Measurements from ENCODE around the gene CDKL2.
"Not testable (repeated sequence)": the region's sequence is repeated elsewhere in the genome, so short reads cannot be mapped to it uniquely, and the experiment has no call there.

CDKL2 gene

DNA sequence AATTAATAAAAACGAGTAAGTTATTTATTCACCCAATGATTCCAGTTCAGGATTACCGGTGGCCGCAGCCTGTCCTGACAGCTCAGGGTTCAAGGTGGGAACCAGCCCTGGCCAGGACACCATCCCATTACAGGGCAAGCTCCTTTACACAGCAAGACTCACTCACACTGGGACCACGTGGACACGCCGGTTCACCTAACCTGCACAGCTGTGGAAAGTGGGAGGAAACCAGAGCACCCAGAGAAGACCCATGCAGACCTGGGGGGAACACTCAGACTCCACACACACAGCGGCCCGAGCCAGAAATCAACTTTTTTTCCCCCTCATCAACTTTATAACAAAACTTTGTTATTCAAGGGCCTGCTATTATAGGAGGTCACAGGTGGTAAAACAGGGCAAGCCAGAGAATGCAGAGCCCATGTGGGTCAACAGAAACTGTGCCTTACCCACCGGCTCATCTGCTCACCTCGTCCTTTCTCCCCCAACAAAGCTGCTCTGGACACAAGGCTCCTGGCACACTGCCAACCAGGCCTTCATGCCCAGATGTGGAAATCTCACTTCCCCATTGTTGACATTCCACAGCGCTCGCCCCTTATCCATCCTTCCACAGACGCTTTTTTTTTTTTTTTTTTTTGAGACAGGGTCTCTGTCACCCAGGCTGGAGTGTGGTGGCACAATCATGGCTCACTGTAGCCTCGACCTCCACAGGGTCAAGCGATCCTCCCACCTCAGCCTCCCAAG is 82.5 kb downstream of the CDKL2 start:
- Histone ChIP-seq H3K36me3 (ENCODE audit: insufficient read depth, low read length) (no peaks in the 10 kb centered on the region), H3K4me1 (ENCODE audit: control insufficient read depth, insufficient read depth, low read length) (peaks cover 8% of the 10 kb centered on the region), H3K4me2 (ENCODE audit: low read length) (no peak overlapping the region), H3K27me3 (ENCODE audit: control insufficient read depth, insufficient read depth, low read length) (no peaks in the 10 kb centered on the region), H3K4me3 (ENCODE audit: low read length) (no peak overlapping the region), H3K9ac (ENCODE audit: low read depth, low read length) (no peak overlapping the region), H3K9me3 (replicated peaks; ENCODE audit: low read length) (no peaks in the 10 kb centered on the region)

- Histone ChIP-seq H3K27me3 (ENCODE audit: control insufficient read depth, insufficient read depth, low read length) (no peaks in the 10 kb centered on the region), H3K9ac (ENCODE audit: low read depth, low read length) (no peak overlapping the region), H3K4me1 (ENCODE audit: control insufficient read depth, insufficient read depth, low read length) (peaks cover 17% of the 10 kb centered on the region), H3K36me3 (ENCODE audit: insufficient read depth, low read length) (no peaks in the 10 kb centered on the region), H3K4me3 (ENCODE audit: low read length) (no peak overlapping the region), H3K4me2 (ENCODE audit: low read length) (no peak overlapping the region), H3K9me3 (replicated peaks; ENCODE audit: low read length) (no peaks in the 10 kb centered on the region)
Measured at GRCh38 chr4:75545526-75545925, 84.8 kb downstream of the CDKL2 start.

DNA sequence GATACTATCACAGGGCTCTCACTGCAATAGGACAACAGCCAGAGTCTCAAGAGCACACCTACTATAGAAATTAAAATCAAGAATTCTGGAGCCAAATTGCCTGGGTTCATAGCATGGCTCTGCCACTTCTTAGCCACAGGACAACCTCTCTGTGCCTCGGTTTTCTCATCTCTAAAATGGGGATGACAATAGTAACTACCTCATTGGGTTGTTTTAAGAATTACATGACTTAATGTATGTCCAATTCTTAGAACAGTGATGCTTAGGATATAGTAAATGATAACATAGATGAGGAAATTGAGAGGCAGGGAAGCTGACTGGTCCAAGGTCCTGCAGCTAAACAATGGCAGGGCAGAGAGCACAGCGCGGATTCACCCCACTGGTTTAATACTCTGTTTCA is 85.5 kb downstream of the CDKL2 start:
- H3K9ac ChIP-seq (ENCODE audit: low read depth, low read length), result no peak overlapping the region
- no peaks in the 10 kb centered on the region for H3K9me3 ChIP-seq (replicated peaks; ENCODE audit: low read length)
- peaks cover 17% of the 10 kb centered on the region for H3K4me1 ChIP-seq (ENCODE audit: control insufficient read depth, insufficient read depth, low read length)
- no peaks in the 10 kb centered on the region for H3K27me3 ChIP-seq (ENCODE audit: control insufficient read depth, insufficient read depth, low read length)
- H3K4me2 ChIP-seq (ENCODE audit: low read length), result no peak overlapping the region
- no peak overlapping the region for H3K4me3 ChIP-seq (ENCODE audit: low read length)
- no peaks in the 10 kb centered on the region for H3K36me3 ChIP-seq (ENCODE audit: insufficient read depth, low read length)

GRCh38 chr4:75544220-75544619 is 86.1 kb downstream of the CDKL2 start:
- H3K36me3 ChIP-seq (ENCODE audit: insufficient read depth, low read length); H3K27me3 ChIP-seq (ENCODE audit: control insufficient read depth, insufficient read depth, low read length): not testable (repeated sequence)

GRCh38 chr4:75542824-75543223 is 87.5 kb downstream of the CDKL2 start:
- no peaks in the 10 kb centered on the region for H3K9me3 ChIP-seq (replicated peaks; ENCODE audit: low read length)
- H3K36me3 ChIP-seq (ENCODE audit: insufficient read depth, low read length), result no peaks in the 10 kb centered on the region
- H3K4me1 ChIP-seq (ENCODE audit: control insufficient read depth, insufficient read depth, low read length), result peaks cover 13% of the 10 kb centered on the region
- H3K27me3 ChIP-seq (ENCODE audit: control insufficient read depth, insufficient read depth, low read length), result no peaks in the 10 kb centered on the region
- H3K4me3 ChIP-seq (ENCODE audit: low read length), result no peak overlapping the region
- H3K9ac ChIP-seq (ENCODE audit: low read depth, low read length), result no peak overlapping the region
- H3K4me2 ChIP-seq (ENCODE audit: low read length), result no peak overlapping the region

More at GRCh38 chr4:75544220-75544619, 86.1 kb downstream of the CDKL2 start:
- H3K4me1 ChIP-seq (ENCODE audit: control insufficient read depth, insufficient read depth, low read length), result peaks cover 17% of the 10 kb centered on the region
- not testable (repeated sequence) for H3K4me3 ChIP-seq (ENCODE audit: low read length); H3K9ac ChIP-seq (ENCODE audit: low read depth, low read length); H3K4me2 ChIP-seq (ENCODE audit: low read length); H3K9me3 ChIP-seq (replicated peaks; ENCODE audit: low read length)

GRCh38 chr4:75537308-75537707 is 93.0 kb downstream of the CDKL2 start:
- H3K36me3 ChIP-seq (ENCODE audit: insufficient read depth, low read length); H3K4me1 ChIP-seq (ENCODE audit: control insufficient read depth, insufficient read depth, low read length); H3K9ac ChIP-seq (ENCODE audit: low read depth, low read length): not testable (repeated sequence)

DNA sequence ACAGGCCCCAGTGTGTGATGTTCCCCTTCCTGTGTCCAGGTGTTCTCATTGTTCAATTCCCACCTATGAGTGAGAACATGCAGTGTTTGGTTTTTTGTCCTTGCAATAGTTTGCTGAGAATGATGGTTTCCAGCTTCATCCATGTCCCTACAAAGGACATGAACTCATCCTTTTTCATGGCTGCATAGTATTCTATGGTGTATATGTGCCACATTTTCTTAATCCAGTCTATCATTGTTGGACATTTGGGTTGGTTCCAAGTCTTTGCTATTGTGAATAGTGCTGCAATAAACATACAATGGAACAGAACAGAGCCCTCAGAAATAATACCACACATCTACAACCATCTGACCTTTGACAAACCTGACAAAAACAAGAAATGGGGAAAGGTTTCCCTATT is 96.4 kb downstream of the CDKL2 start:
- H3K27me3 ChIP-seq (ENCODE audit: control insufficient read depth, insufficient read depth, low read length); H3K9me3 ChIP-seq (replicated peaks; ENCODE audit: low read length); H3K4me2 ChIP-seq (ENCODE audit: low read length); H3K4me3 ChIP-seq (ENCODE audit: low read length); H3K9ac ChIP-seq (ENCODE audit: low read depth, low read length); H3K4me1 ChIP-seq (ENCODE audit: control insufficient read depth, insufficient read depth, low read length); H3K36me3 ChIP-seq (ENCODE audit: insufficient read depth, low read length): not testable (repeated sequence)

More at GRCh38 chr4:75537308-75537707, 93.0 kb downstream of the CDKL2 start:
- not testable (repeated sequence) for H3K4me2 ChIP-seq (ENCODE audit: low read length); H3K4me3 ChIP-seq (ENCODE audit: low read length); H3K9me3 ChIP-seq (replicated peaks; ENCODE audit: low read length); H3K27me3 ChIP-seq (ENCODE audit: control insufficient read depth, insufficient read depth, low read length)

DNA sequence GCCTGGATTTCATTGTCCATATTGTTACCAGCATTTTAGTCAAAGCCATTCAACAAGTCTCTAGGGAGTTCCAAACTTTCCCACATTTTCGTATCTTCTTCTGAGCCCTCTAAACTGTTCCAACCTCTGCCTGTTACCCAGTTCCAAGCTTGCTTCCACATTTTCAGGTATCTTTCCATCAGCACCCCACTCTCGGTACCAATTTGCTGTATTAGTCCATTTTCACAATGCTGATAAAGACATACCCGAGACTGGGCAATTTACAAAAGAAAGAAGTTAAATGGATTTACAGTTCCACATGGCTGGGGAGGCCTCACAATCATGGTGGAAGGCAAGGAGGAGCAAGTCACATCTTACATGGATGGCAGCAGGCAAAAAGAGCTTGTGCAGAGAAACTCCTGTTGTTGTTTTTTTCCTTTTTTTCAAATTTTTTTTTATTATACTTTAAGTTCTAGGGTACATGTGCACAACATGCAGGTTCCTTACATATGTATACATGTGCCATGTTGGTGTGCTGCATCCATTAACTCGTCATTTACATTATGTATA is 96.9 kb downstream of the CDKL2 start:
- not testable (repeated sequence) for H3K4me1 ChIP-seq (ENCODE audit: control insufficient read depth, insufficient read depth, low read length); H3K9ac ChIP-seq (ENCODE audit: low read depth, low read length); H3K9me3 ChIP-seq (replicated peaks; ENCODE audit: low read length); H3K36me3 ChIP-seq (ENCODE audit: insufficient read depth, low read length); H3K27me3 ChIP-seq (ENCODE audit: control insufficient read depth, insufficient read depth, low read length); H3K4me3 ChIP-seq (ENCODE audit: low read length); H3K4me2 ChIP-seq (ENCODE audit: low read length)

GRCh38 chr4:75531536-75532143 is 98.7 kb downstream of the CDKL2 start:
- H3K4me1 ChIP-seq (ENCODE audit: control insufficient read depth, insufficient read depth, low read length); H3K27me3 ChIP-seq (ENCODE audit: control insufficient read depth, insufficient read depth, low read length); H3K9ac ChIP-seq (ENCODE audit: low read depth, low read length); H3K9me3 ChIP-seq (replicated peaks; ENCODE audit: low read length); H3K4me3 ChIP-seq (ENCODE audit: low read length); H3K4me2 ChIP-seq (ENCODE audit: low read length): not testable (repeated sequence)
- peaks cover 23% of the 10 kb centered on the region for H3K36me3 ChIP-seq (ENCODE audit: insufficient read depth, low read length)

DNA sequence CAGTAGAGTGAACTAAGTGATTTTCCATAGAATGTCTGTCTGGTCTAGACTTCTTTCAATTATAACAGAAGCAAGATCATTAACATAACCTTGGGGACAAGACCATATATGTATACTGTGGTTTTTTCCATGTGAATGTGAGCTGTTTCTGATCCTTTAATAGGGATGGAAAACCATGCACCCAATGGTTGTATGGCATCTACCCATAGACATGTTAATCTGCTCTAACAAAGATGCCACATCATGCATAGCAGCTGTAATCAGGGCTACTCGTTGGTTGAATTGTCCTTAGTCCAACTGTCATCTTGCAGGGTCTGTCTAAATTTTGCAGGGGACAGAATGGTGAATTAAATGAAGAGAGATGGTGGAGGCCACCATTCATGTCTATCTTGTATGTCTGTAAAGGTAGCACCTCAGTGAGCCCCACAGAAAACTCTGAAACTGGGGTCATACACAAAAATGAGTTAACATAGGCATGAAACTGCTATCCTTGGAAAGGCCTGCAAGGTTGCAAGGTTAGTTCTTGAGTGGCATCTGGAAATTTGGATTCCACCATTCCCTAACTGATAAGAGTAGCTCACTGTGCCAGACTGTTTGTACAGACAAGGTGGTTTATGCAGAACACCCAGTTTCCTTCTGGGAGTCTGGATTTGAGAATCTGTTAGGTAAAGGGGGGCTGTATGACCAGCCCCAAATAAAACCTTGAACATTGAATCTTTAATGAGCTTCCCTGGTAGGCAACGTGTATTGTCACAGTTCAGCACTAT is 99.6 kb downstream of the CDKL2 start:
- peaks cover 29% of the 10 kb centered on the region for H3K36me3 ChIP-seq (ENCODE audit: insufficient read depth, low read length)

More for the DNA sequence above, 99.6 kb downstream of the CDKL2 start:
- Histone ChIP-seq H3K4me3 (ENCODE audit: low read length) (no peak overlapping the region), H3K4me1 (ENCODE audit: control insufficient read depth, insufficient read depth, low read length) (no peaks in the 10 kb centered on the region), H3K27me3 (ENCODE audit: control insufficient read depth, insufficient read depth, low read length) (no peaks in the 10 kb centered on the region), H3K4me2 (ENCODE audit: low read length) (no peak overlapping the region), H3K9me3 (replicated peaks; ENCODE audit: low read length) (no peaks in the 10 kb centered on the region), H3K9ac (ENCODE audit: low read depth, low read length) (no peak overlapping the region)

All from skeletal muscle satellite cell (primary cell).